Activated CD4-positive, alpha-beta T cell treated with anti-CD3 and anti-CD28 coated beads, Interleukin-2, amount 50 U/mL, for 16 hours (primary cell): ENCODE measurements around the gene RTEL1.
"Not testable (repeated sequence)": the region's sequence is repeated elsewhere in the genome, so short reads cannot be mapped to it uniquely, and the experiment has no call there.

Source experiments
- DNase-seq: peaks from one replicate; pipeline ENCODE4 v3.0.0-alpha.2; 2020

Gene RTEL1

GRCh38 chr20:63657937-63658748 is at the start of gene RTEL1:
Gene RTEL1 (plus strand): TSS chr20:63658312. CDS start chr20:63659403, 1,091 bp downstream.
- DNase-seq: peak; percentile 89

GRCh38 chr20:63610581-63611435 is 47.3 kb upstream of the RTEL1 start:
- no peak for DNase-seq

GRCh38 chr20:63611646-63612045 is 46.5 kb upstream of the RTEL1 start:
- DNase-seq: no peak

- no peak for DNase-seq
These were observed 45.7 kb upstream of the RTEL1 start for GRCh38 chr20:63612276-63612931.

GRCh38 chr20:63613863-63614594 is 44.1 kb upstream of the RTEL1 start:
- DNase-seq: not testable (repeated sequence)

GRCh38 chr20:63617092-63617875 is 40.8 kb upstream of the RTEL1 start:
- no peak for DNase-seq

GRCh38 chr20:63617876-63618265 is 40.2 kb upstream of the RTEL1 start:
- DNase-seq: no peak

- no peak for DNase-seq
These were observed 39.7 kb upstream of the RTEL1 start for GRCh38 chr20:63618291-63618980.

GRCh38 chr20:63619086-63619485 is 39.0 kb upstream of the RTEL1 start:
- DNase-seq: no peak

- DNase-seq: no peak
These were observed 38.6 kb upstream of the RTEL1 start for GRCh38 chr20:63619505-63619904.

- DNase-seq: no peak
These were observed 37.1 kb upstream of the RTEL1 start for GRCh38 chr20:63620991-63621390.

GRCh38 chr20:63622096-63622495 is 36.0 kb upstream of the RTEL1 start:
- DNase-seq: no peak

GRCh38 chr20:63622732-63623131 is 35.4 kb upstream of the RTEL1 start:
- DNase-seq: no peak

- no peak for DNase-seq
These were observed 33.6 kb upstream of the RTEL1 start for GRCh38 chr20:63624486-63624885.

GRCh38 chr20:63625771-63626423 is 32.2 kb upstream of the RTEL1 start:
- DNase-seq: no peak

- peak; percentile 73 for DNase-seq
These were observed 31.5 kb upstream of the RTEL1 start, which contains the start of gene GMEB2 for GRCh38 chr20:63626424-63627128. Gene GMEB2 (minus strand): TSS chr20:63627101. CDS start chr20:63619397, 7,704 bp downstream.

GRCh38 chr20:63627129-63627750 is 30.9 kb upstream of the RTEL1 start:
- peak; percentile 96 for DNase-seq

- no peak for DNase-seq
These were observed 30.3 kb upstream of the RTEL1 start for GRCh38 chr20:63627751-63628245.
